ENCODE results near the gene SETX. TPM values are rescaled to one million over a fixed set of nuclear protein-coding genes. Genes with fewer than 3 reads are reported as not detected.

SETX gene
- total RNA-seq, 1 donor from 2014 or later = 56.9 TPM

DNA sequence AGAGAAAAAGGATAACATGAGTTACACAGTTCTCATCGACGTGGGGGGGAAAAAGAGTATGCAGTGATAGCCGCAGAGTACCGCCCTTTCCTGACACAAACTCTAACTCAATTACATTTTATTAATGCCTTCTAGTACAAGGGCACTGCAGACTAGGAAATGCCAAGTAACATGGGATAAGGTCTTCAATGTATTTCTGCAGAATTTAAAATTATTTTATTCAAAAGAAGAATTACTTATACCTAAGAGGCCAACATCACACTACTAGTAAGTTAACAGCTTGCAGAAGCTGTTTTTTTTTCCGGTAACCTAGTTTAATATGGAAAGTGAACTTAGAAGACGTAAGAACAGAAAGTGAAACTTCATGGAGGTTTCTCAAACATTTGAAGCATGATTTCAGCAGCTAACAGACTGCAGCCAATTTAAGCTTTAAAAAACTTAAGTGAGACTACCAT is 3.9 kb downstream of the SETX start:
- Histone ChIP-seq H3K4me3 (peak overlapping the region; percentile 29), H3K36me3 (peaks cover 75% of the 10 kb centered on the region), H3K9me3 (no peaks in the 10 kb centered on the region), H3K27me3 (no peaks in the 10 kb centered on the region), H3K27ac (peak overlapping the region; percentile 1), H3K4me1 (peaks cover 48% of the 10 kb centered on the region)
- TF ChIP-seq CTCF (IDR thresholded peaks at IDR 0.05) = no peak
- DNase-seq = no peak
- ATAC-seq = no peak
- intact Hi-C loops (cut with DNase I) = no loop called here

- Histone ChIP-seq H3K27me3 (no peaks in the 10 kb centered on the region), H3K27ac (no peak overlapping the region), H3K36me3 (peaks cover 97% of the 10 kb centered on the region), H3K4me1 (peaks cover 40% of the 10 kb centered on the region), H3K4me3 (no peak overlapping the region), H3K9me3 (no peaks in the 10 kb centered on the region)
- intact Hi-C loops (cut with DNase I) = no loop called here
- no peak for TF ChIP-seq CTCF (IDR thresholded peaks at IDR 0.05)
- ATAC-seq (no peak), DNase-seq (no peak)
Measured at GRCh38 chr9:132348676-132349075, 6.1 kb downstream of the SETX start.

GRCh38 chr9:132346177-132346576 is 8.6 kb downstream of the SETX start:
- ATAC-seq = no peak
- Histone ChIP-seq H3K4me1 (peaks cover 15% of the 10 kb centered on the region), H3K27me3 (no peaks in the 10 kb centered on the region), H3K36me3 (peaks cover 98% of the 10 kb centered on the region), H3K4me3 (no peak overlapping the region), H3K27ac (no peak overlapping the region), H3K9me3 (no peaks in the 10 kb centered on the region)
- no peak for DNase-seq
- intact Hi-C loops (cut with DNase I) = no loop called here
- no peak for TF ChIP-seq CTCF (IDR thresholded peaks at IDR 0.05)

GRCh38 chr9:132341177-132341840 is 13.5 kb downstream of the SETX start:
- Histone ChIP-seq H3K27me3 (no peaks in the 10 kb centered on the region), H3K27ac (no peak overlapping the region), H3K4me3 (no peak overlapping the region), H3K9me3 (no peaks in the 10 kb centered on the region), H3K36me3 (peaks cover 100% of the 10 kb centered on the region), H3K4me1 (no peaks in the 10 kb centered on the region)
- no peak for TF ChIP-seq CTCF (IDR thresholded peaks at IDR 0.05)
- intact Hi-C loops (cut with DNase I) = no loop called here
- DNase-seq = no peak
- ATAC-seq = no peak

DNA sequence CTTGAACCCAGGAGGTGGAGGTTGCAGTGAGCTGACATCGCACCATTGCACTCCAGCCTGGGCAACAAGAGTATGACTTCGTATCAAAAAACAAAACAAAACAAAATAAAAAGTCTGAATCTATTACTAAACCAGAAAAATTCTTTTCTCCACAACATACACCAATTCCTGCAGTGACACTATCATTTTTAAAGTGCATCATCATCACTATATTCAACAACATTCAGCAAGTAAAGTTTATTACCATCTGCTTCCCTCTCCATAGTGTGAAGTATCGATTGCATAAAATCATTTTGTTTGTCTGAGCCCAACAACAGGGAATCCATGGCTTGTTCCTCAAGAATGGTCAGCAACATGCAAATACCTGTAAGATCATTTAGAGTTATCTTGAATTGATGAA is 20.4 kb downstream of the SETX start:
- H3K36me3 ChIP-seq = peaks cover 98% of the 10 kb centered on the region
- no peaks in the 10 kb centered on the region for H3K9me3 ChIP-seq
- no peak for TF ChIP-seq CTCF (IDR thresholded peaks at IDR 0.05)
- ATAC-seq = no peak
- H3K4me3 ChIP-seq = no peak overlapping the region
- intact Hi-C loops (cut with DNase I) = no loop called here
- no peak for DNase-seq
- H3K4me1 ChIP-seq = no peaks in the 10 kb centered on the region
- no peak overlapping the region for H3K27ac ChIP-seq
- H3K27me3 ChIP-seq = no peaks in the 10 kb centered on the region

DNA sequence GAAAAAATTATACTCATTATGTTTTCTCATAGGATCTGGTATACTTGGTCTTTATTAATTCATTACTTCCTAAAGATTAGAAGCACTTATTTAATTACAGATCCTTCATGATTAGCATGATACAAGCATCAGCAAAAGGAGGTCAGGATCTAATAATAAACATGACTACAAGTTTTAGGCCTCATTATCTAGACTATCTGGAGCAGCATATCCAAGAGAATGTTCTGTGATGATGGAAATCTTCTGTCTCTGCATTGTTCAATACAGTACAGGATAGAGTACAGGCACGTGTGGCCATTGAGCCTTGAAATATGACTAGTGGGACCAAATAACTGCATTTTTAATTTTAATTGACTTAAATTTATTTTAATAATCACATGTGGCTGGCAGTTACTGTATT is 21.2 kb downstream of the SETX start:
- intact Hi-C loops (cut with DNase I) = no loop called here
- H3K27ac ChIP-seq = no peak overlapping the region

More for the DNA sequence above, 21.2 kb downstream of the SETX start:
- H3K4me3 ChIP-seq = no peak overlapping the region
- no peaks in the 10 kb centered on the region for H3K9me3 ChIP-seq
- H3K36me3 ChIP-seq = peaks cover 98% of the 10 kb centered on the region
- DNase-seq (no peak), ATAC-seq (no peak)
- TF ChIP-seq CTCF (IDR thresholded peaks at IDR 0.05) = no peak
- H3K4me1 ChIP-seq = no peaks in the 10 kb centered on the region
- H3K27me3 ChIP-seq = no peaks in the 10 kb centered on the region

Measured in upper lobe of right lung (tissue), 1 donor.